Measurements from ENCODE around the gene GJB5. TPM values are rescaled to one million over a fixed set of nuclear protein-coding genes. Genes with fewer than 3 reads are reported as not detected.

Gene GJB5
- total RNA-seq, result 23.6 TPM

GRCh38 chr1:34754964-34755637, at the start of gene GJB5:
Gene GJB5 (plus strand): TSS chr1:34755047. CDS start chr1:34757331, 2,284 bp downstream.
- Histone ChIP-seq H3K4me3 (peak within 1 kb of the TSS in 1 of 2 donors; percentile 38), H3K27me3 (no peaks in the 10 kb centered on the region), H3K27ac (peak within 1 kb of the TSS; percentile 60), H3K4me1 (peaks cover 22% of the 10 kb centered on the region), H3K36me3 (no peaks in the 10 kb centered on the region), H3K9me3 (no peaks in the 10 kb centered on the region)
- intact Hi-C loops (cut with DNase I), result no loop called here
- TF ChIP-seq POLR2AphosphoS5 (IDR thresholded peaks at IDR 0.05; ENCODE audit: insufficient read depth in 1 of 2, low read depth in 1 of 2), result peak in 1 of 2 donors; percentile 58
- TF ChIP-seq POLR2A (IDR thresholded peaks at IDR 0.05), result no peak
- DNase-seq (ENCODE audit: extremely low spot score in 2 of 2), result no peak

GRCh38 chr1:34705077-34705476, 49.8 kb upstream of the GJB5 start:
- Histone ChIP-seq H3K4me1 (no peaks in the 10 kb centered on the region), H3K27me3 (no peaks in the 10 kb centered on the region), H3K27ac (no peak overlapping the region), H3K4me3 (no peak overlapping the region), H3K9me3 (no peaks in the 10 kb centered on the region), H3K36me3 (no peaks in the 10 kb centered on the region)
- TF ChIP-seq CTCF (IDR thresholded peaks at IDR 0.05) (no peak), POLR2A (IDR thresholded peaks at IDR 0.05) (no peak), POLR2AphosphoS5 (IDR thresholded peaks at IDR 0.05; ENCODE audit: insufficient read depth in 1 of 2, low read depth in 1 of 2) (no peak)
- no peak for DNase-seq (ENCODE audit: extremely low spot score in 2 of 2)
- intact Hi-C loops (cut with DNase I), result no loop called here

- no peaks in the 10 kb centered on the region for H3K4me1 ChIP-seq
- TF ChIP-seq CTCF (IDR thresholded peaks at IDR 0.05) (no peak), POLR2AphosphoS5 (IDR thresholded peaks at IDR 0.05; ENCODE audit: insufficient read depth in 1 of 2, low read depth in 1 of 2) (no peak), POLR2A (IDR thresholded peaks at IDR 0.05) (no peak)
- no peaks in the 10 kb centered on the region for H3K9me3 ChIP-seq
- no peak for DNase-seq (ENCODE audit: extremely low spot score in 2 of 2)
- no peak overlapping the region for H3K4me3 ChIP-seq
- H3K27ac ChIP-seq, result no peak overlapping the region
- H3K36me3 ChIP-seq, result no peaks in the 10 kb centered on the region
- H3K27me3 ChIP-seq, result no peaks in the 10 kb centered on the region
- intact Hi-C loops (cut with DNase I), result no loop called here
Observed at GRCh38 chr1:34708106-34708505, 46.7 kb upstream of the GJB5 start.

- no peak for DNase-seq (ENCODE audit: extremely low spot score in 2 of 2)
- no peaks in the 10 kb centered on the region for H3K9me3 ChIP-seq
- H3K4me1 ChIP-seq, result no peaks in the 10 kb centered on the region
- no peak overlapping the region for H3K4me3 ChIP-seq
- no peaks in the 10 kb centered on the region for H3K36me3 ChIP-seq
- H3K27me3 ChIP-seq, result no peaks in the 10 kb centered on the region
- TF ChIP-seq POLR2A (IDR thresholded peaks at IDR 0.05) (no peak), CTCF (IDR thresholded peaks at IDR 0.05) (no peak), POLR2AphosphoS5 (IDR thresholded peaks at IDR 0.05; ENCODE audit: insufficient read depth in 1 of 2, low read depth in 1 of 2) (no peak)
- no peak overlapping the region for H3K27ac ChIP-seq
- intact Hi-C loops (cut with DNase I), result no loop called here
Observed at GRCh38 chr1:34709547-34709946, 45.3 kb upstream of the GJB5 start.

- Histone ChIP-seq H3K4me1 (no peaks in the 10 kb centered on the region), H3K27ac (no peak overlapping the region), H3K4me3 (no peak overlapping the region), H3K9me3 (no peaks in the 10 kb centered on the region), H3K36me3 (no peaks in the 10 kb centered on the region), H3K27me3 (no peaks in the 10 kb centered on the region)
- TF ChIP-seq CTCF (IDR thresholded peaks at IDR 0.05) (no peak), POLR2AphosphoS5 (IDR thresholded peaks at IDR 0.05; ENCODE audit: insufficient read depth in 1 of 2, low read depth in 1 of 2) (no peak), POLR2A (IDR thresholded peaks at IDR 0.05) (no peak)
- intact Hi-C loops (cut with DNase I), result loop anchor here (5.0 kb wide), 1 partner anchor 1449 kb away; no protein-coding TSS in a partner anchor
- no peak for DNase-seq (ENCODE audit: extremely low spot score in 2 of 2)
Observed at GRCh38 chr1:34710812-34711211, 44.0 kb upstream of the GJB5 start.

Measured in vagina (tissue), 2 donors.